SK-N-SH (cell line): Measurements from ENCODE around the gene SUPT7L.

ENCODE experiments used
- CHD2 ChIP-seq: fragments of 150-350 bp; IDR thresholded peaks from 2 replicates; pipeline ENCODE4 v1.6.1; 2018; ENCODE audit warnings: low read length; ENCODE audit not compliant: partially characterized antibody
- FOXJ3 ChIP-seq: sonication (generic); formaldehyde crosslinking; IDR thresholded peaks from 2 replicates; pipeline ENCODE4 v1.5.1; 2020; ENCODE audit warnings: mild to moderate bottlenecking, missing genetic modification reagents
- JUND ChIP-seq: IDR thresholded peaks from 2 replicates; pipeline ENCODE4 v1.4.0; 2012
- NRF1 ChIP-seq: IDR thresholded peaks from 2 replicates; pipeline ENCODE4 v1.6.1; 2012; ENCODE audit warnings: low read depth, mild to moderate bottlenecking, low read length
- TAF1 ChIP-seq: IDR thresholded peaks from 2 replicates; pipeline ENCODE4 v1.6.1; 2012; ENCODE audit warnings: low read depth, mild to moderate bottlenecking, low read length, moderate library complexity, borderline replicate concordance
- TCF12 ChIP-seq: IDR thresholded peaks from 2 replicates; pipeline ENCODE4 v1.4.0; 2012
- TEAD4 ChIP-seq: IDR thresholded peaks from 2 replicates; pipeline ENCODE4 v1.4.0; 2012; ENCODE audit warnings: mild to moderate bottlenecking, borderline replicate concordance; ENCODE audit not compliant: insufficient read depth
- ZBTB33 ChIP-seq: IDR thresholded peaks from 2 replicates; pipeline ENCODE4 v1.4.0; 2012; ENCODE audit warnings: low read depth, borderline replicate concordance
- TF ChIP-seq, protein P1 (sequence below): IDR thresholded peaks from 2 replicates; pipeline ENCODE4 v1.4.0; 2012; ENCODE audit warnings: low read depth
- TF ChIP-seq, protein P2 (sequence below): fragments of 200-600 bp; sonication (generic); IDR thresholded peaks from 2 replicates; pipeline ENCODE4 v1.6.1; 2017; ENCODE audit warnings: antibody characterized with exemption, mild to moderate bottlenecking, moderate library complexity
- TF ChIP-seq, protein P3 (sequence below): fragments of 150-350 bp; IDR thresholded peaks from 2 replicates; pipeline ENCODE4 v1.6.1; 2017; ENCODE audit warnings: antibody characterized with exemption, low read length, low read depth, borderline replicate concordance

GRCh38 chr2:27628767-27629709 is 34.4 kb downstream of the SUPT7L start, which contains the start of the genes CCDC121 and GPN1:
- TF ChIP-seq, protein P1, sequence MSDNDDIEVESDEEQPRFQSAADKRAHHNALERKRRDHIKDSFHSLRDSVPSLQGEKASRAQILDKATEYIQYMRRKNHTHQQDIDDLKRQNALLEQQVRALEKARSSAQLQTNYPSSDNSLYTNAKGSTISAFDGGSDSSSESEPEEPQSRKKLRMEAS: peak; percentile 93
- TF ChIP-seq, protein P2, sequence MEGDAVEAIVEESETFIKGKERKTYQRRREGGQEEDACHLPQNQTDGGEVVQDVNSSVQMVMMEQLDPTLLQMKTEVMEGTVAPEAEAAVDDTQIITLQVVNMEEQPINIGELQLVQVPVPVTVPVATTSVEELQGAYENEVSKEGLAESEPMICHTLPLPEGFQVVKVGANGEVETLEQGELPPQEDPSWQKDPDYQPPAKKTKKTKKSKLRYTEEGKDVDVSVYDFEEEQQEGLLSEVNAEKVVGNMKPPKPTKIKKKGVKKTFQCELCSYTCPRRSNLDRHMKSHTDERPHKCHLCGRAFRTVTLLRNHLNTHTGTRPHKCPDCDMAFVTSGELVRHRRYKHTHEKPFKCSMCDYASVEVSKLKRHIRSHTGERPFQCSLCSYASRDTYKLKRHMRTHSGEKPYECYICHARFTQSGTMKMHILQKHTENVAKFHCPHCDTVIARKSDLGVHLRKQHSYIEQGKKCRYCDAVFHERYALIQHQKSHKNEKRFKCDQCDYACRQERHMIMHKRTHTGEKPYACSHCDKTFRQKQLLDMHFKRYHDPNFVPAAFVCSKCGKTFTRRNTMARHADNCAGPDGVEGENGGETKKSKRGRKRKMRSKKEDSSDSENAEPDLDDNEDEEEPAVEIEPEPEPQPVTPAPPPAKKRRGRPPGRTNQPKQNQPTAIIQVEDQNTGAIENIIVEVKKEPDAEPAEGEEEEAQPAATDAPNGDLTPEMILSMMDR: no peak
- TF ChIP-seq FOXJ3 (CRISPR knock-in tag): peak; percentile 67
- TF ChIP-seq NRF1: no peak
- TF ChIP-seq, protein P3, sequence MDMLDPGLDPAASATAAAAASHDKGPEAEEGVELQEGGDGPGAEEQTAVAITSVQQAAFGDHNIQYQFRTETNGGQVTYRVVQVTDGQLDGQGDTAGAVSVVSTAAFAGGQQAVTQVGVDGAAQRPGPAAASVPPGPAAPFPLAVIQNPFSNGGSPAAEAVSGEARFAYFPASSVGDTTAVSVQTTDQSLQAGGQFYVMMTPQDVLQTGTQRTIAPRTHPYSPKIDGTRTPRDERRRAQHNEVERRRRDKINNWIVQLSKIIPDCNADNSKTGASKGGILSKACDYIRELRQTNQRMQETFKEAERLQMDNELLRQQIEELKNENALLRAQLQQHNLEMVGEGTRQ: no peak
- 0 out of 2 replicates have a peak, but pooled peaks have one; percentile 15 for TF ChIP-seq TEAD4
- peak; percentile 100 for TF ChIP-seq TAF1
- 0 out of 2 replicates have a peak, but pooled peaks have one; percentile 52 for TF ChIP-seq ZBTB33
- peak; percentile 90 for TF ChIP-seq CHD2
- peak; percentile 75 for TF ChIP-seq JUND
- TF ChIP-seq TCF12: peak; percentile 66
